IMR-90 (cell line): ENCODE data around the gene TAOK1. TPM values are rescaled to one million over a fixed set of nuclear protein-coding genes. Genes with fewer than 3 reads are reported as not detected.
A peak's percentile ranks its signal among the peaks of the same experiment; 100 is the strongest.

ENCODE experiments used
- ATAC-seq: fragments of 200-7000 bp; cut with Tn5 transposase; 2 replicates; pipeline ENCODE4 v1.9.1; 2020; ENCODE audit warnings: low read depth, mild to moderate bottlenecking, moderate library complexity
- BruUV-seq: library from RNA; stranded (reverse); fragments of 400-500 nt; replicated peaks from 2 replicates; lab custom pipeline; 2021; lab: Mats Ljungman, UMichigan
- CTCF ChIA-PET: fragments of 300-600 bp; formaldehyde crosslinking; extraction: SDS; loops from one replicate; lab custom pipeline; 2021; ENCODE audit warnings: antibody characterized with exemption; lab: Yijun Ruan, JAX
- POLR2A ChIA-PET: fragments of 300-600 bp; sonication (Branson Sonifier 250); formaldehyde crosslinking; loops from one replicate; lab custom pipeline; 2022; ENCODE audit warnings: antibody characterized with exemption; ENCODE audit not compliant: unreplicated experiment; lab: Charles Lee
- DNase-seq: peaks from one replicate; pipeline ENCODE4 v3.0.0; 2013
- H2AFZ ChIP-seq: replicated peaks from 2 replicates; pipeline ENCODE3; 2013; ENCODE audit warnings: low read length, mild to moderate bottlenecking; ENCODE audit not compliant: poor library complexity
- H2AK5ac ChIP-seq: 2 replicates; pipeline ENCODE4 v1.6.1; 2013; ENCODE audit warnings: low read depth, low read length, inconsistent platforms
- H2AK9ac ChIP-seq: replicated peaks from 2 replicates; pipeline ENCODE3; 2013; ENCODE audit warnings: mild to moderate bottlenecking, low read depth, low read length, moderate library complexity; ENCODE audit not compliant: poor library complexity
- H2BK120ac ChIP-seq: 2 replicates; pipeline ENCODE4 v1.6.1; 2013; ENCODE audit warnings: low read depth, low read length, inconsistent platforms
- H2BK15ac ChIP-seq: 3 replicates; pipeline ENCODE4 v1.6.1; 2013; ENCODE audit warnings: low read depth, low read length, inconsistent platforms
- H2BK20ac ChIP-seq: 2 replicates; pipeline ENCODE4 v1.6.1; 2013; ENCODE audit warnings: low read depth, mild to moderate bottlenecking, inconsistent platforms, low read length, moderate library complexity
- H2BK5ac ChIP-seq: 2 replicates; pipeline ENCODE4 v1.6.1; 2013; ENCODE audit warnings: mild to moderate bottlenecking, low read depth, low read length, inconsistent platforms; ENCODE audit not compliant: poor library complexity, severe bottlenecking
- H3K14ac ChIP-seq: replicated peaks from 2 replicates; pipeline ENCODE4 v1.6.1; 2013; ENCODE audit warnings: low read depth, low read length, inconsistent platforms
- H3K18ac ChIP-seq: 2 replicates; pipeline ENCODE4 v1.6.1; 2013; ENCODE audit warnings: low read depth, low read length, control low read depth
- H3K23ac ChIP-seq: 2 replicates; pipeline ENCODE4 v1.6.1; 2013; ENCODE audit warnings: low read depth, low read length, inconsistent platforms
- H3K27ac ChIP-seq: 2 replicates; pipeline ENCODE4 v1.5.1; 2013; ENCODE audit warnings: mild to moderate bottlenecking, control low read depth, low read length; ENCODE audit not compliant: insufficient read depth
- H3K27me3 ChIP-seq: 2 replicates; pipeline ENCODE4 v1.6.1; 2013; ENCODE audit warnings: low read length; ENCODE audit not compliant: control insufficient read depth, insufficient read depth
- H3K36me3 ChIP-seq: 2 replicates; pipeline ENCODE4 v1.6.1; 2013; ENCODE audit warnings: low read length, mixed read lengths; ENCODE audit not compliant: control insufficient read depth, insufficient read depth
- H3K4ac ChIP-seq: 2 replicates; pipeline ENCODE4 v1.6.1; 2013; ENCODE audit warnings: low read depth, low read length, inconsistent platforms
- H3K4me1 ChIP-seq: 2 replicates; pipeline ENCODE4 v1.6.1; 2013; ENCODE audit warnings: low read length, mixed read lengths; ENCODE audit not compliant: control insufficient read depth, insufficient read depth
- H3K4me2 ChIP-seq: 2 replicates; pipeline ENCODE4 v1.6.1; 2013; ENCODE audit warnings: low read depth, mild to moderate bottlenecking, control low read depth, low read length, moderate library complexity
- H3K4me3 ChIP-seq: 2 replicates; pipeline ENCODE4 v1.5.1; 2013; ENCODE audit warnings: low read depth, mild to moderate bottlenecking, control low read depth, low read length, moderate library complexity; ENCODE audit not compliant: insufficient read depth
- H3K56ac ChIP-seq: 2 replicates; pipeline ENCODE4 v1.6.1; 2013; ENCODE audit warnings: low read length, inconsistent platforms; ENCODE audit not compliant: insufficient read depth; ENCODE audit errors: extremely low read depth
- H3K79me1 ChIP-seq, 2 experiments: 2 replicates each; pipeline ENCODE4 v1.6.1; 2013; ENCODE audit warnings: low read length in 2 of 2, inconsistent platforms in 1 of 2, low read depth in 1 of 2
- H3K9ac ChIP-seq: 2 replicates; pipeline ENCODE4 v1.6.1; 2013; ENCODE audit warnings: low read depth, low read length, control low read depth
- H3K9me1 ChIP-seq: 2 replicates; pipeline ENCODE4 v1.6.1; 2013; ENCODE audit warnings: low read length, inconsistent platforms; ENCODE audit not compliant: insufficient read depth
- H3K9me3 ChIP-seq: 2 replicates; pipeline ENCODE4 v1.6.1; 2013; ENCODE audit warnings: low read length; ENCODE audit not compliant: control insufficient read depth, insufficient read depth
- H4K20me1 ChIP-seq: 2 replicates; pipeline ENCODE4 v1.6.1; 2013; ENCODE audit warnings: low read length, inconsistent platforms; ENCODE audit not compliant: insufficient read depth
- H4K5ac ChIP-seq: 2 replicates; pipeline ENCODE4 v1.6.1; 2013; ENCODE audit warnings: mild to moderate bottlenecking, low read depth, low read length, control low read depth
- H4K8ac ChIP-seq, 2 experiments: 2 replicates each; pipeline ENCODE4 v1.6.1; 2013; ENCODE audit warnings: low read depth in 2 of 2, low read length in 2 of 2, control low read depth in 1 of 2, inconsistent platforms in 1 of 2
- H4K91ac ChIP-seq: 2 replicates; pipeline ENCODE4 v1.6.1; 2013; ENCODE audit warnings: low read depth, low read length, inconsistent platforms; ENCODE audit not compliant: insufficient read depth
- CEBPB ChIP-seq: IDR thresholded peaks from 2 replicates; pipeline ENCODE4 v1.6.1; 2012; ENCODE audit warnings: low read depth, low read length, improper control_type of control experiment
- FOS ChIP-seq: fragments of 150-350 bp; IDR thresholded peaks from 2 replicates; pipeline ENCODE4 v1.6.1; 2016; ENCODE audit warnings: low read depth, low read length
- RCOR1 ChIP-seq: IDR thresholded peaks from 2 replicates; pipeline ENCODE4 v1.6.1; 2012; ENCODE audit warnings: mild to moderate bottlenecking, low read length, improper control_type of control experiment; ENCODE audit not compliant: insufficient replicate concordance
- dilution Hi-C: fragments of 300-500 bp; cut with HindIII; formaldehyde crosslinking; loops from one replicate; pipeline ENCODE4 v1.14.3; 2018; ENCODE audit warnings: low sequenced_read_pairs; ENCODE audit not compliant: unreplicated experiment
- in situ Hi-C: fragments of 300-500 bp; cut with MboI; formaldehyde crosslinking; loops from 3 replicates; pipeline ENCODE4 v1.14.3; 2019; ENCODE audit warnings: low sequenced_read_pairs, inconsistent platforms, mixed read lengths
- intact Hi-C: fragments of 100-400 bp; cut with micrococcal nuclease; formaldehyde crosslinking; loops from 2 replicates; pipeline ENCODE4 v1.10.0; 2022
- polyA plus RNA-seq, 3 experiments: library from polyadenylated mRNA; depleted of rRNA; stranded (reverse); fragments of >200 nt; gene quantifications; 2 replicates each; pipeline ENCODE4 v1.2.3, GENCODE V29; 2012; ENCODE audit warnings: low replicate concordance in 1 of 3
- total RNA-seq: library from RNA; depleted of rRNA; stranded (reverse); fragments of >200 nt; gene quantifications from 2 replicates; pipeline ENCODE4 v1.2.3, GENCODE V29; 2012

Gene TAOK1
- total and polyA plus RNA-seq, 2 of the 4 experiments (the other 2 are of a cell fraction), result 9.8 to 91.8 TPM

DNA sequence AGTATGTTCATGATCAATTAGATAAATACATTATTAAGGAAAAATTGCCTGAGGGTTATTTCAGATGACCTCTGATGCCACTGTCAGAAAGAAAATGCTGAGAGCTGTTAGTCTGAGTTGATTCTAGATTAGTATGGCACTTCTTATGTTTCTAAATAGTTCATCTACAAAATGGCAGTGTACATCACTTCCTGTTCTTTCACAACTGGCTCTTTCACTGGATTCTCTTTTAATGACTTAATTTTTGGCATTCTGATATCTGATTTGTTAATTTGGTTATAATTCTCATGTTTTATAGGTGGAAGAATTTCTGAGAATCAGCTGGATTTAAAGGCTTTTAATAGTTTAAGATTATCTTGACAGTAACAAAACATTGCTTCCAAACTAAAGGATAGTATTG, 3.3 kb downstream of the TAOK1 start:
- dilution Hi-C loops (no loop called here), in situ Hi-C loops (no loop called here), intact Hi-C loops (loop anchor here (5.0 kb wide), 1 partner anchor 94 kb away; no protein-coding TSS in a partner anchor)
- Histone ChIP-seq H3K9me1 (peaks cover 5% of the 10 kb centered on the region; the same call in 1 of the 2 replicates), H3K4ac (no peak overlapping the region), H2AK9ac (no peak overlapping the region), H3K4me2 (peak overlapping the region; percentile 83; the same call in 1 of the 2 replicates), H3K14ac (no peak overlapping the region), H2AK5ac (no peak overlapping the region), H3K36me3 (peaks cover 1% of the 10 kb centered on the region; the same call in 1 of the 2 replicates), H2BK120ac (no peak overlapping the region), H4K91ac (no peak overlapping the region), H2AFZ (no peak overlapping the region), H3K4me1 (no peaks in the 10 kb centered on the region), H3K9ac (no peak overlapping the region), H3K79me1 (peaks cover 0 to 25% of the 10 kb centered on the region in 2 experiments; a peak in 2 of 4 replicates), H3K56ac (no peak overlapping the region), H4K5ac (no peak overlapping the region), H2BK20ac (no peak overlapping the region), H3K9me3 (no peaks in the 10 kb centered on the region), H2BK5ac (peak overlapping the region; percentile 60), H3K23ac (no peak overlapping the region), H3K18ac (no peak overlapping the region), H3K27ac (no peak overlapping the region), H3K27me3 (no peaks in the 10 kb centered on the region), H3K4me3 (no peak overlapping the region), H4K8ac (no peak overlapping the region), H4K20me1 (peaks cover 71% of the 10 kb centered on the region), H2BK15ac (no peak overlapping the region)
- DNase-seq (peak; percentile 46), ATAC-seq (no peak)
- ChIA-PET POLR2A (interaction anchor here (0.5 to 0.6 kb wide), 2 partner anchors 27 to 112 kb away, joined by 3 read pairs; no protein-coding TSS in a partner anchor), CTCF (interaction anchor here (0.6 to 1.6 kb wide), 2 partner anchors 24 to 117 kb away, joined by 3 to 5 read pairs; no protein-coding TSS in a partner anchor)
- TF ChIP-seq CEBPB (peak; percentile 78), RCOR1 (no peak), FOS (no peak)
- BruUV-seq, result TSS peak; percentile 18
